GM12892 (cell line): ENCODE data around the gene DAO.

Source experiments
- POLR2A ChIP-seq: IDR thresholded peaks from 2 replicates; pipeline ENCODE4 v1.6.1; 2011; ENCODE audit warnings: low read depth, low read length, control low read depth
- POLR2AphosphoS5 ChIP-seq: IDR thresholded peaks from 2 replicates; pipeline ENCODE4 v1.6.1; 2011; ENCODE audit warnings: low read depth, low read length, control low read depth
- TAF1 ChIP-seq: IDR thresholded peaks from 2 replicates; pipeline ENCODE4 v1.6.1; 2011; ENCODE audit warnings: low read depth, mild to moderate bottlenecking, control low read depth, low read length, borderline replicate concordance

- TF ChIP-seq TAF1, result no peak
- TF ChIP-seq POLR2A, result no peak
- TF ChIP-seq POLR2AphosphoS5, result no peak
Measured at GRCh38 chr12:108947097-108947496, 67.2 kb downstream of the DAO start.
